ENCODE data around the gene RNASE1. TPM values are rescaled to one million over a fixed set of nuclear protein-coding genes. Genes with fewer than 3 reads are reported as not detected.
"Not testable (repeated sequence)": the region's sequence is repeated elsewhere in the genome, so short reads cannot be mapped to it uniquely, and the experiment has no call there.

The RNASE1 gene
- total RNA-seq, 2 donors from 2014 or later, result not detected

DNA sequence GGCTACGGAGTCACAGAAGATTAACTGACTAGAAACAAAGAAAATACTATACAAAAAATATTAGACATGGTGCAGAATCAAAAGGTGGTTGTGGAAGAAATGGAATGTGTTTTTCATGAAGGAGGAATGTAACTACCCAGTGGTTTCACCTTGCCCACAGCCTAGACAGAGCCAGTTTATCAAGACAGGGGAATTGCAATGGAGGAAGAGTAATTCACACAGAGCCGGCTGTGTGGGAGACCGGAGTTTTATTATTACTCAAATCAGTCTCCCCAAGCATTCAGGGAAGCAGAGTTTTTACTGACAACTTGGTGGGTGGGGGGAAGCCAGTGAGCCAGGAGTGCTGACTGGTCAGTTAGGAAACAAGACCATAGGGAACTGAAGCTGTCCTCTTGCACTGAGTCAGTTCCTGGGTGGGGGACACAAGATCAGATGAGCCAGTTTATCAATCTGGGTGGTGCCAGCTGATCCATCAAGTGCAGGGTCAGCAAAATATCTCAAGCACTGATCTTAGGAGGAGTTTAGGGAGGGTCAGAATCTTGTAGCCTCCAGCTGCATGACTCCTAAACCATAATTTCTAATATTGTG lies 19.0 kb upstream of the RNASE1 start:
- H3K4me1 Mint-ChIP-seq; H3K27ac Mint-ChIP-seq; DNase-seq; H3K9me3 ChIP-seq (ENCODE audit: control insufficient read depth, low read length, poor library complexity, severe bottlenecking); H3K36me3 Mint-ChIP-seq (ENCODE audit: low read depth); ATAC-seq: not testable (repeated sequence)
- peaks cover 42% of the 10 kb centered on the region for H3K27me3 Mint-ChIP-seq
- H3K4me3 Mint-ChIP-seq, result peak overlapping the region; percentile 7

DNA sequence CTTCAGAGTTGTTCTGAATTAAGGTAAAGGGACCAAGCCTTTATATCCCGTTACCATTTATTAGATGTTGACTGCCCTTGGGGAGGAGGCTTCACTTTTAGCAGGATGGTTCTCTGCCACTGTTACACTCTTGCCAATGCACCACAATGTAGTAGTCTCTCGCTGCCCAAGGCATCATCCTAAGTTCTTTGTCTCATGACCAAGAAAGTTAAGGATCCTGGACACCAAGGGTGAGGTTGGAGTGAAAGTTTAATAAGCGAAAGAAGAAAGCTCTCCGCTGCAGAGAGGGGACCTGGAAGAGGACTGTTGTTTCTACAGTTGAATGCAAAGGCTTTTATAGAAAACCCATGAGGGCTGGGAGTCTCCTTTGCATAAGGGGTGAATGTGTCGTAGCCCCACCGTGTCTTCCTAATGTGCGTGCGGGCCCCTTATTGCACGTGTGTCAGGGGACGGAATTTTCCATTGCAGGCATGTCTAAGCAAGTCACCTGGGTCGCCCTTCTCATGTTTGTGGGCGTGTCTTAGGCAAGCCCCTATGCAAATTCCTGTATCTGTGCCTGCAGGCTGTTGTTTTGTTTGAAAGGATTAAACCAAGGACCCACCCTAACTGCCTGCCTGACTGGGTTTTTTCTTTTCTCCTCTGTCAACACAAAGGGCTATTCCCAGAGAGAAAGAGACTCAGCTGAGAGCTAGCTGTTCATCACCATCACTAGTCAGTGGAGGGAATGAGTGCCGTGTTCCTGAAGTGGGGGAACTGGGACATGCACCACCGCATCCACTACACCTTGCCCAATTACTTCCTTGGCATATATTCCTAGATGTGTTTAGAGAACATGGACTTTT lies 17.6 kb upstream of the RNASE1 start:
- H3K4me1 Mint-ChIP-seq, result peaks cover 10% of the 10 kb centered on the region
- ATAC-seq (no peak), DNase-seq (no peak)
- peaks cover 53% of the 10 kb centered on the region for H3K27me3 Mint-ChIP-seq
- H3K9me3 ChIP-seq (ENCODE audit: control insufficient read depth, low read length, poor library complexity, severe bottlenecking), result no peaks in the 10 kb centered on the region
- H3K27ac Mint-ChIP-seq, result no peak overlapping the region
- no peak overlapping the region for H3K4me3 Mint-ChIP-seq
- peaks cover 4% of the 10 kb centered on the region for H3K36me3 Mint-ChIP-seq (ENCODE audit: low read depth)

DNA sequence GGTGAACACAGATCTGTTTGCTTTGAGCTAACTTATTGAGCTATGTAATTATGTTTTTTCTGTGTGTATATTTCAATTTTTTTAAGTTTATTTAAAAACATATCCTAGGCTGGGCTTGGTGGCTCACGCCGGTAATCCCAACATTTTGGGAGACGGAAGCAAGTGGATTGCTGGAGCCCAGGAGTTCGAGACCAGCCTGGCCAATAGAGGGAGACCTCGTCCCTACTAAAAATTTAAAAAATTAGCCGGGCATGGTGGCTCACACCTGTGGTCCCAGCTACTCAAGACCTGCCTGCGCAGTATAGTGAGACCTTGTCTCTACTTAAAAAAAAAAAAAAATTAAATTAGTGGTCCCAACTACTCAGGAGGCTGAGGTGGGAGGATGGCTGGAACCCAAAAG lies 16.2 kb upstream of the RNASE1 start:
- H3K9me3 ChIP-seq (ENCODE audit: control insufficient read depth, low read length, poor library complexity, severe bottlenecking), result no peaks in the 10 kb centered on the region
- H3K27ac Mint-ChIP-seq, result no peak overlapping the region
- DNase-seq (no peak), ATAC-seq (no peak)
- peaks cover 10% of the 10 kb centered on the region for H3K4me1 Mint-ChIP-seq
- no peak overlapping the region for H3K4me3 Mint-ChIP-seq
- H3K27me3 Mint-ChIP-seq, result peaks cover 49% of the 10 kb centered on the region
- H3K36me3 Mint-ChIP-seq (ENCODE audit: low read depth), result peaks cover 4% of the 10 kb centered on the region

GRCh38 chr14:20815946-20816345 lies 13.3 kb upstream of the RNASE1 start:
- H3K9me3 ChIP-seq (ENCODE audit: control insufficient read depth, low read length, poor library complexity, severe bottlenecking); DNase-seq; H3K36me3 Mint-ChIP-seq (ENCODE audit: low read depth); H3K4me3 Mint-ChIP-seq; ATAC-seq; H3K27ac Mint-ChIP-seq: not testable (repeated sequence)
- Mint-ChIP-seq H3K4me1 (peaks cover 13% of the 10 kb centered on the region), H3K27me3 (peaks cover 32% of the 10 kb centered on the region)

GRCh38 chr14:20811986-20812975 lies 9.6 kb upstream of the RNASE1 start:
- H3K9me3 ChIP-seq (ENCODE audit: control insufficient read depth, low read length, poor library complexity, severe bottlenecking), result no peaks in the 10 kb centered on the region
- H3K27me3 Mint-ChIP-seq, result peaks cover 33% of the 10 kb centered on the region
- ATAC-seq, result no peak
- no peak for DNase-seq
- no peak overlapping the region for H3K27ac Mint-ChIP-seq
- peaks cover 13% of the 10 kb centered on the region for H3K4me1 Mint-ChIP-seq
- H3K36me3 Mint-ChIP-seq (ENCODE audit: low read depth), result peaks cover 4% of the 10 kb centered on the region
- no peak overlapping the region for H3K4me3 Mint-ChIP-seq

GRCh38 chr14:20809917-20810316 lies 7.3 kb upstream of the RNASE1 start:
- H3K36me3 Mint-ChIP-seq (ENCODE audit: low read depth), result peaks cover 5% of the 10 kb centered on the region
- no peak overlapping the region for H3K27ac Mint-ChIP-seq
- H3K9me3 ChIP-seq (ENCODE audit: control insufficient read depth, low read length, poor library complexity, severe bottlenecking), result no peaks in the 10 kb centered on the region
- H3K4me3 Mint-ChIP-seq, result no peak overlapping the region
- H3K27me3 Mint-ChIP-seq, result peaks cover 44% of the 10 kb centered on the region
- H3K4me1 Mint-ChIP-seq, result peaks cover 4% of the 10 kb centered on the region
- ATAC-seq (no peak), DNase-seq (no peak)

DNA sequence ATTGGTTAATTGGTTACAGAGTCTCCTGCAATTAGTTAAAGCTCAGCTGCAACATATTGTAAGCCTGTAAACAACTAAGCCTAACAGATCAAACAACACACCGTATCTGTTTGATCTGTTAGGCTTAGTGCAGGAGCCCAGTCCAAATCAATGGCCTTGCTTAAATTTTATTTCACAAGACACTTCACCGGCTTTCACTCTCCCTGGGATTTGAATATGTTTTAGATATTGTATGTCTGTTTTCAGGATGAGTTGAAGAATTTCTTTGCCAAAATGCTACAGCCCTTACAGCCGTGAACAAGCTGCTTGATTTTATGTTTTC lies 5.5 kb upstream of the RNASE1 start:
- no peak overlapping the region for H3K27ac Mint-ChIP-seq
- DNase-seq, result no peak
- H3K4me1 Mint-ChIP-seq, result peaks cover 4% of the 10 kb centered on the region
- peaks cover 45% of the 10 kb centered on the region for H3K27me3 Mint-ChIP-seq
- ATAC-seq, result no peak
- H3K36me3 Mint-ChIP-seq (ENCODE audit: low read depth), result peaks cover 5% of the 10 kb centered on the region
- H3K9me3 ChIP-seq (ENCODE audit: control insufficient read depth, low read length, poor library complexity, severe bottlenecking), result no peaks in the 10 kb centered on the region
- H3K4me3 Mint-ChIP-seq, result no peak overlapping the region

DNA sequence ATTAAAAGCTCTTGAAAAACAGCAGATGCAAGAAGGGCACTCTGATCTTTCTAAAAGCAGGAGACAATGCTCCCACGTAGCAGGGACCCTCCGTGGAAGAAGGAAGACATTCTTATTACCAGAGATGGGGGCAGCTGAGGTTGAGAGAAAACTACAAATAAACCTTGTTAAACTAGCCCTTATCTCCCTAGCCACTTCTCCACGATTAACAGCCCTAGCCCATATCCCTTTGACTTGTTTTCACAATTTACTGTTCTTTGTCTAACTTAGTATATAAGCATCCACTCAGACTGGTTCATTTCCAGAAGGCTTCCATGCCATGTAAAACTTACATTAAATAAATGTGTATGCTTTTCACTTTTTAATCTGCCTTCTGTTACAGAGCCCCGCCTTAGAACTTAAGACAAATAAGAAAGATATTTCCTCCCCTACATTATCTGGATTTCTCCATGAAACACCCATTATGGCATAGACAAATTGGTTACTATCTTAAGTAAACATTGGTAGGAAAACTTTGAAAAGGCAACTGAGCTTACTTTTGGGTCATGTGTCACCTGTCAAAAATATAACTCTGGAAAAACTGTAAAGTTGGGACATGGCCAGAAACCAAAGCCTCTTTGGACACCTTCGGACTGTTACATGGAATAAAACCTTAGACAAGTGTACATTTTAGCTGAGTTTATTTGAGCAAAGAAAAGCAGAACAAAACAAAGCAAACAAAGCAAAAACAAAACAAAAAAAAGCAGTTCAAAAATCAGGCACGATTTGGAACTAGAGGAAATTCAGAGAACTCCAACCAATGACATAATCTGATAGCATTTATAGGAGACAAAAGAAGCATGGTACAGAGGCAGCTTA lies 4.9 kb upstream of the RNASE1 start:
- Mint-ChIP-seq H3K4me1 (peaks cover 2% of the 10 kb centered on the region), H3K27ac (no peak overlapping the region), H3K27me3 (peaks cover 47% of the 10 kb centered on the region), H3K4me3 (no peak overlapping the region), H3K36me3 (ENCODE audit: low read depth) (peaks cover 5% of the 10 kb centered on the region)
- DNase-seq (no peak), ATAC-seq (no peak)
- no peaks in the 10 kb centered on the region for H3K9me3 ChIP-seq (ENCODE audit: control insufficient read depth, low read length, poor library complexity, severe bottlenecking)

- Mint-ChIP-seq H3K36me3 (ENCODE audit: low read depth) (peaks cover 5% of the 10 kb centered on the region), H3K27me3 (peaks cover 62% of the 10 kb centered on the region), H3K27ac (no peak overlapping the region), H3K4me1 (peaks cover 4% of the 10 kb centered on the region), H3K4me3 (no peak overlapping the region)
- no peaks in the 10 kb centered on the region for H3K9me3 ChIP-seq (ENCODE audit: control insufficient read depth, low read length, poor library complexity, severe bottlenecking)
- DNase-seq (no peak), ATAC-seq (no peak)
These were observed 2.8 kb upstream of the RNASE1 start for GRCh38 chr14:20805485-20805884.

GRCh38 chr14:20803223-20803622 lies 579 bp upstream of the RNASE1 start:
- H3K9me3 ChIP-seq (ENCODE audit: control insufficient read depth, low read length, poor library complexity, severe bottlenecking), result no peaks in the 10 kb centered on the region
- Mint-ChIP-seq H3K36me3 (ENCODE audit: low read depth) (peaks cover 3% of the 10 kb centered on the region), H3K27ac (no peak overlapping the region), H3K4me3 (no peak overlapping the region), H3K27me3 (peaks cover 67% of the 10 kb centered on the region), H3K4me1 (peaks cover 4% of the 10 kb centered on the region)
- no peak for DNase-seq
- no peak for ATAC-seq

GRCh38 chr14:20801726-20802125 lies 918 bp downstream of the RNASE1 start:
- DNase-seq, result no peak
- H3K4me3 Mint-ChIP-seq, result no peak overlapping the region

DNA sequence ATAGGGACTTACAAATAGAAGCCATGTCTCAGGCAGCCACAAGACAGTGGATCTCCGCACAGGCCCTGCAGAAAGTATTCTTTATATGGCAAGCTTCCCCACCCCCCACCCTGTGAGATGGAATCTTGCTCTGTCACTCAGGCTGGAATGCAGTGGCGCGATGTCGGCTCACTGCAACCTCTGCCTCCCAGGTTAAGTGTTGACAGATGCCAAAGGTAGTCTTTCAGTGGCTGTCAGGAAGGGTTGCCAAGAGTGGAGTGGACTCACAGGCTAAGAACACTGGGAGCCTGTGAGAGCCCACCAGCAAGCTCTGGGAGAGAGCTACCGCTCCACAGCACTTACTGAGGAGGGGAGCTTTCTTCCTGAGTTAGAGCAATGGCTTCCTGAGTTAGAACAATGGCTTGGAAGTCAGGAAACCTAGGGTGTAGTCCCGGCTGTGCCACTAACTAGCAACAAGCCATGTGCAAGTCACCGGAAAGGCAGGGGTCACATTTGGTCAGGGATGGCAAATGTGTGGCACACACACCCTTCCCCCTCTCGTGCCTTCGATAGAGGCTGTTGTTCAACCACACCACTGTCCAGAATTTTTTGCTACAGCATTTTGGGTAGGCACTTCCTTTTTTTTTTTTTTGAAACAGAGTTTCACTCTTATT lies 2.6 kb downstream of the RNASE1 start:
- no peak overlapping the region for H3K4me3 Mint-ChIP-seq
- H3K27ac Mint-ChIP-seq, result no peak overlapping the region
- ATAC-seq, result no peak
- peaks cover 2% of the 10 kb centered on the region for H3K4me1 Mint-ChIP-seq
- H3K27me3 Mint-ChIP-seq, result peaks cover 45% of the 10 kb centered on the region
- H3K36me3 Mint-ChIP-seq (ENCODE audit: low read depth), result no peaks in the 10 kb centered on the region
- no peak for DNase-seq
- H3K9me3 ChIP-seq (ENCODE audit: control insufficient read depth, low read length, poor library complexity, severe bottlenecking), result no peaks in the 10 kb centered on the region

More at GRCh38 chr14:20801726-20802125, 918 bp downstream of the RNASE1 start:
- no peak overlapping the region for H3K27ac Mint-ChIP-seq
- no peak for ATAC-seq
- H3K27me3 Mint-ChIP-seq, result peaks cover 62% of the 10 kb centered on the region
- peaks cover 3% of the 10 kb centered on the region for H3K36me3 Mint-ChIP-seq (ENCODE audit: low read depth)
- no peaks in the 10 kb centered on the region for H3K9me3 ChIP-seq (ENCODE audit: control insufficient read depth, low read length, poor library complexity, severe bottlenecking)
- peaks cover 4% of the 10 kb centered on the region for H3K4me1 Mint-ChIP-seq

All from T-helper 17 cell (primary cell).